HepG2 (cell line): Measurements from ENCODE around the gene CORO7. TPM values are rescaled to one million over a fixed set of nuclear protein-coding genes. Genes with fewer than 3 reads are reported as not detected.

ENCODE experiments used
- NRL ChIP-seq: sonication (generic); formaldehyde crosslinking; IDR thresholded peaks from 2 replicates; pipeline ENCODE4 v1.5.0; 2020; ENCODE audit warnings: missing genetic modification reagents, mild to moderate bottlenecking, moderate library complexity, borderline replicate concordance
- PCBP1 ChIP-seq: fragments of 200-400 bp; formaldehyde crosslinking; IDR thresholded peaks from 2 replicates; pipeline ENCODE4 v1.6.1; 2017; ENCODE audit warnings: mild to moderate bottlenecking, low read depth, low read length, borderline replicate concordance
- ZNF660 ChIP-seq: sonication (generic); formaldehyde crosslinking; IDR thresholded peaks from 2 replicates; pipeline ENCODE4 v1.5.1; 2020; ENCODE audit warnings: mild to moderate bottlenecking, low read depth, missing genetic modification reagents, borderline replicate concordance
- ZNF670 ChIP-seq: sonication (generic); formaldehyde crosslinking; IDR thresholded peaks from 2 replicates; pipeline ENCODE4 v1.8.0; 2022; ENCODE audit warnings: mild to moderate bottlenecking, missing genetic modification reagents, borderline replicate concordance
- polyA plus RNA-seq, 8 experiments: library from polyadenylated mRNA; depleted of rRNA in 3 of 8; stranded (reverse) in 7 of 8; unstranded in 1 of 8; fragments of >200 nt; fragmentation: Illumina TruSeq in 4 of 8; extraction: Trizol in 4 of 8; gene quantifications; 2 replicates each; pipeline versions ENCODE4 v1.2.1 to v1.2.3, GENCODE V29; 2011 to 2016; ENCODE audit warnings: low read depth in 4 of 8, missing spikeins in 1 of 8, mixed read lengths in 1 of 8; ENCODE audit not compliant: insufficient read depth in 1 of 8
- total RNA-seq, 5 experiments: library from RNA; depleted of rRNA; stranded (reverse); fragments of >200 nt; fragmentation: Illumina TruSeq; extraction: Trizol; gene quantifications; 2 replicates each; pipeline ENCODE4 v1.2.3, GENCODE V29; 2016; ENCODE audit warnings: low read depth in 1 of 5
- TF ChIP-seq, protein P1 (sequence below): sonication (generic); formaldehyde crosslinking; IDR thresholded peaks from 2 replicates; pipeline ENCODE4 v1.4.0; 2020; ENCODE audit warnings: missing genetic modification reagents, borderline replicate concordance
- TF ChIP-seq, protein P2 (sequence below): sonication (generic); formaldehyde crosslinking; IDR thresholded peaks from 2 replicates; pipeline ENCODE4 v1.9.0; 2021; ENCODE audit warnings: missing genetic modification reagents, borderline replicate concordance
- TF ChIP-seq, protein P3 (sequence below), 2 experiments: sonication (generic) in 1 of 2; formaldehyde crosslinking in 1 of 2; IDR thresholded peaks; 2 replicates each; pipeline versions ENCODE4 v1.6.1 to v1.9.0; 2014 to 2022; ENCODE audit warnings: antibody characterized with exemption in 1 of 2, borderline replicate concordance in 1 of 2, inconsistent platforms in 1 of 2, low read depth in 1 of 2, missing genetic modification reagents in 1 of 2
- TF ChIP-seq, protein P4 (sequence below): sonication (generic); formaldehyde crosslinking; IDR thresholded peaks from 2 replicates; pipeline ENCODE4 v1.4.0; 2020; ENCODE audit warnings: missing genetic modification reagents
- TF ChIP-seq, protein P5 (sequence below): sonication (generic); formaldehyde crosslinking; IDR thresholded peaks from 2 replicates; pipeline ENCODE4 v1.5.0; 2020; ENCODE audit warnings: missing genetic modification reagents, mild to moderate bottlenecking, borderline replicate concordance

CORO7 gene
- total and polyA plus RNA-seq, 2 of the 13 experiments (the other 11 are each of a cell fraction or from before 2014, with no cell fraction given) = 9.9 to 14.3 TPM

DNA sequence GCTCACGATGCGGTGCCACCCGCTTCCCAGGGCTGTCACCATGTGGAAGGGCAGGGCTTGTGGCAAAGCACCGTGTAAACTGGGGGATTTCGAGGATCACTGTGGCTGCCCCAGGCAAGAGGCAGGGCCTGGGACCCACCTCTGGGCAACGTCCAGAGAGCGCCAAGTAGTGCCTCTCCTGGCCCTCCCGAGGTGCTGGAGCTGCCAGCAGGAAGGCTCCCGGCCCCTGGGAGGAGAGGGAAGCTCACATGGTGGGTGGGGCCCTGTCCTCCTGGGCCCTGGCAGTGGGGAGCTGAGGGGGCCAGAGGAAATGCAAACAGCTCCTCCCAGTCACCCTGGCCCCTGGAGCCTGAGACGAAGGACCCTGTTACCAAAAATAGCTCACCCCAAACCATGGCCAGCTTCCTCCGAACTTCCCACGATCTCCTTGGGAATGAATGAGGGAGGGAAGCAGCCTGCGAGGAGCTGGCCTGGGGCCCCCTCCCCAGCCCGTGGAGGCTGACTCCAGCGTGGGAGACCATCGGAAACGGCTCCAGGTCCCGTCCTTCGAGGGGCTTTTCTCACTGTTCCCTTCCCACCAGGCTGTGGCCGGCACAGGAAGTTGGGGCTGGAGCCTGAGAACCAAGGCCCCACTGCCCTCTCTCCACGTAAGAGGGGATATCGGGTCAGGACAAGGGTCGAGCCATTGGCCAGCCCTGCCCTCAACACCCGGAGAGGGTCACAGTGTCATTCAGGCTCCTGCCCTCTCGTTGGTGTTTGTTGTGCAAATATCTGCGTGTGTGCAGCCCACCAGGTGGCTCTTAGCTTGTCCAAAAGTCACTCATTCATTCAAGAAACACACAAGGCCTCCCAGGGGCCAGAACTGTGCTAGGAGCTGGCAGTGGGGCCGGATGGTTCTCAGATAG lies 27.1 kb downstream of the CORO7 start (continued):
- TF ChIP-seq ZNF670 (0 out of 2 replicates have a peak, but pooled peaks have one; percentile 29), PCBP1 (no peak), ZNF660 (CRISPR knock-in tag) (no peak), NRL (no peak)
- TF ChIP-seq, protein P1, sequence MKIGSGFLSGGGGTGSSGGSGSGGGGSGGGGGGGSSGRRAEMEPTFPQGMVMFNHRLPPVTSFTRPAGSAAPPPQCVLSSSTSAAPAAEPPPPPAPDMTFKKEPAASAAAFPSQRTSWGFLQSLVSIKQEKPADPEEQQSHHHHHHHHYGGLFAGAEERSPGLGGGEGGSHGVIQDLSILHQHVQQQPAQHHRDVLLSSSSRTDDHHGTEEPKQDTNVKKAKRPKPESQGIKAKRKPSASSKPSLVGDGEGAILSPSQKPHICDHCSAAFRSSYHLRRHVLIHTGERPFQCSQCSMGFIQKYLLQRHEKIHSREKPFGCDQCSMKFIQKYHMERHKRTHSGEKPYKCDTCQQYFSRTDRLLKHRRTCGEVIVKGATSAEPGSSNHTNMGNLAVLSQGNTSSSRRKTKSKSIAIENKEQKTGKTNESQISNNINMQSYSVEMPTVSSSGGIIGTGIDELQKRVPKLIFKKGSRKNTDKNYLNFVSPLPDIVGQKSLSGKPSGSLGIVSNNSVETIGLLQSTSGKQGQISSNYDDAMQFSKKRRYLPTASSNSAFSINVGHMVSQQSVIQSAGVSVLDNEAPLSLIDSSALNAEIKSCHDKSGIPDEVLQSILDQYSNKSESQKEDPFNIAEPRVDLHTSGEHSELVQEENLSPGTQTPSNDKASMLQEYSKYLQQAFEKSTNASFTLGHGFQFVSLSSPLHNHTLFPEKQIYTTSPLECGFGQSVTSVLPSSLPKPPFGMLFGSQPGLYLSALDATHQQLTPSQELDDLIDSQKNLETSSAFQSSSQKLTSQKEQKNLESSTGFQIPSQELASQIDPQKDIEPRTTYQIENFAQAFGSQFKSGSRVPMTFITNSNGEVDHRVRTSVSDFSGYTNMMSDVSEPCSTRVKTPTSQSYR (CRISPR knock-in tag) = no peak
- TF ChIP-seq, protein P2, sequence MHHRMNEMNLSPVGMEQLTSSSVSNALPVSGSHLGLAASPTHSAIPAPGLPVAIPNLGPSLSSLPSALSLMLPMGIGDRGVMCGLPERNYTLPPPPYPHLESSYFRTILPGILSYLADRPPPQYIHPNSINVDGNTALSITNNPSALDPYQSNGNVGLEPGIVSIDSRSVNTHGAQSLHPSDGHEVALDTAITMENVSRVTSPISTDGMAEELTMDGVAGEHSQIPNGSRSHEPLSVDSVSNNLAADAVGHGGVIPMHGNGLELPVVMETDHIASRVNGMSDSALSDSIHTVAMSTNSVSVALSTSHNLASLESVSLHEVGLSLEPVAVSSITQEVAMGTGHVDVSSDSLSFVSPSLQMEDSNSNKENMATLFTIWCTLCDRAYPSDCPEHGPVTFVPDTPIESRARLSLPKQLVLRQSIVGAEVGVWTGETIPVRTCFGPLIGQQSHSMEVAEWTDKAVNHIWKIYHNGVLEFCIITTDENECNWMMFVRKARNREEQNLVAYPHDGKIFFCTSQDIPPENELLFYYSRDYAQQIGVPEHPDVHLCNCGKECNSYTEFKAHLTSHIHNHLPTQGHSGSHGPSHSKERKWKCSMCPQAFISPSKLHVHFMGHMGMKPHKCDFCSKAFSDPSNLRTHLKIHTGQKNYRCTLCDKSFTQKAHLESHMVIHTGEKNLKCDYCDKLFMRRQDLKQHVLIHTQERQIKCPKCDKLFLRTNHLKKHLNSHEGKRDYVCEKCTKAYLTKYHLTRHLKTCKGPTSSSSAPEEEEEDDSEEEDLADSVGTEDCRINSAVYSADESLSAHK (CRISPR knock-in tag) = no peak
- TF ChIP-seq, protein P3, sequence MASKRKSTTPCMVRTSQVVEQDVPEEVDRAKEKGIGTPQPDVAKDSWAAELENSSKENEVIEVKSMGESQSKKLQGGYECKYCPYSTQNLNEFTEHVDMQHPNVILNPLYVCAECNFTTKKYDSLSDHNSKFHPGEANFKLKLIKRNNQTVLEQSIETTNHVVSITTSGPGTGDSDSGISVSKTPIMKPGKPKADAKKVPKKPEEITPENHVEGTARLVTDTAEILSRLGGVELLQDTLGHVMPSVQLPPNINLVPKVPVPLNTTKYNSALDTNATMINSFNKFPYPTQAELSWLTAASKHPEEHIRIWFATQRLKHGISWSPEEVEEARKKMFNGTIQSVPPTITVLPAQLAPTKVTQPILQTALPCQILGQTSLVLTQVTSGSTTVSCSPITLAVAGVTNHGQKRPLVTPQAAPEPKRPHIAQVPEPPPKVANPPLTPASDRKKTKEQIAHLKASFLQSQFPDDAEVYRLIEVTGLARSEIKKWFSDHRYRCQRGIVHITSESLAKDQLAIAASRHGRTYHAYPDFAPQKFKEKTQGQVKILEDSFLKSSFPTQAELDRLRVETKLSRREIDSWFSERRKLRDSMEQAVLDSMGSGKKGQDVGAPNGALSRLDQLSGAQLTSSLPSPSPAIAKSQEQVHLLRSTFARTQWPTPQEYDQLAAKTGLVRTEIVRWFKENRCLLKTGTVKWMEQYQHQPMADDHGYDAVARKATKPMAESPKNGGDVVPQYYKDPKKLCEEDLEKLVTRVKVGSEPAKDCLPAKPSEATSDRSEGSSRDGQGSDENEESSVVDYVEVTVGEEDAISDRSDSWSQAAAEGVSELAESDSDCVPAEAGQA (IDR thresholded peaks at IDR 0.05; ENCODE audit: low read depth) = no peak
- TF ChIP-seq, protein P3 (CRISPR knock-in tag; IDR thresholded peaks at IDR 0.05; ENCODE audit: borderline replicate concordance) = no peak
- TF ChIP-seq, protein P4, sequence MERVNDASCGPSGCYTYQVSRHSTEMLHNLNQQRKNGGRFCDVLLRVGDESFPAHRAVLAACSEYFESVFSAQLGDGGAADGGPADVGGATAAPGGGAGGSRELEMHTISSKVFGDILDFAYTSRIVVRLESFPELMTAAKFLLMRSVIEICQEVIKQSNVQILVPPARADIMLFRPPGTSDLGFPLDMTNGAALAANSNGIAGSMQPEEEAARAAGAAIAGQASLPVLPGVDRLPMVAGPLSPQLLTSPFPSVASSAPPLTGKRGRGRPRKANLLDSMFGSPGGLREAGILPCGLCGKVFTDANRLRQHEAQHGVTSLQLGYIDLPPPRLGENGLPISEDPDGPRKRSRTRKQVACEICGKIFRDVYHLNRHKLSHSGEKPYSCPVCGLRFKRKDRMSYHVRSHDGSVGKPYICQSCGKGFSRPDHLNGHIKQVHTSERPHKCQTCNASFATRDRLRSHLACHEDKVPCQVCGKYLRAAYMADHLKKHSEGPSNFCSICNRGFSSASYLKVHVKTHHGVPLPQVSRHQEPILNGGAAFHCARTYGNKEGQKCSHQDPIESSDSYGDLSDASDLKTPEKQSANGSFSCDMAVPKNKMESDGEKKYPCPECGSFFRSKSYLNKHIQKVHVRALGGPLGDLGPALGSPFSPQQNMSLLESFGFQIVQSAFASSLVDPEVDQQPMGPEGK (CRISPR knock-in tag) = no peak
- TF ChIP-seq, protein P5, sequence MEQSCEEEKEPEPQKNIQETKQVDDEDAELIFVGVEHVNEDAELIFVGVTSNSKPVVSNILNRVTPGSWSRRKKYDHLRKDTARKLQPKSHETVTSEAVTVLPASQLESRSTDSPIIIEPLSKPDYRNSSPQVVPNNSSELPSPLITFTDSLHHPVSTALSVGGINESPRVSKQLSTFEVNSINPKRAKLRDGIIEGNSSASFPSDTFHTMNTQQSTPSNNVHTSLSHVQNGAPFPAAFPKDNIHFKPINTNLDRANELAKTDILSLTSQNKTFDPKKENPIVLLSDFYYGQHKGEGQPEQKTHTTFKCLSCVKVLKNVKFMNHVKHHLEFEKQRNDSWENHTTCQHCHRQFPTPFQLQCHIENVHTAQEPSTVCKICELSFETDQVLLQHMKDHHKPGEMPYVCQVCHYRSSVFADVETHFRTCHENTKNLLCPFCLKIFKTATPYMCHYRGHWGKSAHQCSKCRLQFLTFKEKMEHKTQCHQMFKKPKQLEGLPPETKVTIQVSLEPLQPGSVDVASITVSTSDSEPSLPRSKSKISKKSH (CRISPR knock-in tag) = peak; percentile 20; the same call in 1 of the 2 replicates
